ENCODE results near the gene MUS81. TPM values are rescaled to one million over a fixed set of nuclear protein-coding genes. Genes with fewer than 3 reads are reported as not detected.
A peak's percentile ranks its signal among the peaks of the same experiment; 100 is the strongest.

MUS81 gene
- total and polyA plus RNA-seq, 9 of the 15 experiments (the other 6 are each of a cell fraction or from before 2014, with no cell fraction given) = 13.4 to 118 (median 53.7) TPM

GRCh38 chr11:65911682-65912568 lies 51.7 kb downstream of the MUS81 start (continued):
- TF ChIP-seq MGA (IDR thresholded peaks at IDR 0.05) (peak; percentile 66), CCAR2 (IDR thresholded peaks at IDR 0.05; ENCODE audit: low read depth, low read length) (no peak), ESRRA (IDR thresholded peaks at IDR 0.05; ENCODE audit: borderline replicate concordance, low read depth) (peak; percentile 82), EP400 (IDR thresholded peaks at IDR 0.05) (peak; percentile 37; the same call in 1 of the 2 replicates), CEBPB (tag; IDR thresholded peaks at IDR 0.05) (no peak), EP300 (IDR thresholded peaks at IDR 0.05; ENCODE audit: low read length) (no peak), ZNF77 (CRISPR knock-in tag; IDR thresholded peaks at IDR 0.05) (no peak), ETV5 (CRISPR knock-in tag; IDR thresholded peaks at IDR 0.05; ENCODE audit: low read depth) (peak; percentile 53; the same call in 1 of the 2 replicates), TCF7 (IDR thresholded peaks at IDR 0.05; ENCODE audit: borderline replicate concordance) (0 out of 2 replicates have a peak, but pooled peaks have one; percentile 28), BRF1 (IDR thresholded peaks at IDR 0.05; ENCODE audit: borderline replicate concordance, extremely low read depth, insufficient read length) (no peak), CBX3 (IDR thresholded peaks at IDR 0.05; ENCODE audit: borderline replicate concordance in 1 of 2, low read length in 2 of 2) (no peak), MXI1 (IDR thresholded peaks at IDR 0.05; ENCODE audit: low read depth, low read length) (no peak)
